D721Med (cell line): ENCODE results near the gene CDK14.

Experiments used
- DNase-seq: peaks from one replicate; pipeline ENCODE4 v3.0.0; 2011; ENCODE audit warnings: low spot score; ENCODE audit not compliant: insufficient read length
- FAIRE-seq: peaks from 2 replicates; lab custom pipeline; 2011; peaks lifted over from hg19 to GRCh38; lab: Jason Lieb, UNC
- TF ChIP-seq, protein P1 (sequence below): IDR thresholded peaks from 2 replicates; pipeline ENCODE4 v1.5.1; 2012; ENCODE audit warnings: mild to moderate bottlenecking, control low read depth; ENCODE audit not compliant: insufficient read depth; ENCODE audit errors: missing control alignments

CDK14 gene

DNA sequence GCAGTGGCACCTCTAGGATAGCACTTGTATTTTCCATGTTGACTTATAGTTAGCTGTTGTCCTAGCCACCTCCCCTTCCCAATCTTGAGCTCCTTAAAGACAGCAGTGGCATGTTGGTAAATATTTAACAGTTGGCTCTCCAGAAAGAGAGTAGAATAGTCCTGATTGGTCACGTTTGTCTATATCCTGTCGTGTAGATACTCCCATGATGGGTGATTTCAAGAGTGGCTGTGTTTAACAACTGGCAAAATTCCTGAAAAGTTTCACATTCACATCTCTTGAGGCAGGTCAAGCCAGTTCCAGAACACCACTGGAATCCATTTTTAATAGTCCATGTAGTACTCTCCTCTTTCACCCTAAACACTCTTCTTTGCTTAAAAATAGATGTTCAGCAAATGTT, 599.9 kb downstream of the CDK14 start:
- TF ChIP-seq, protein P1, sequence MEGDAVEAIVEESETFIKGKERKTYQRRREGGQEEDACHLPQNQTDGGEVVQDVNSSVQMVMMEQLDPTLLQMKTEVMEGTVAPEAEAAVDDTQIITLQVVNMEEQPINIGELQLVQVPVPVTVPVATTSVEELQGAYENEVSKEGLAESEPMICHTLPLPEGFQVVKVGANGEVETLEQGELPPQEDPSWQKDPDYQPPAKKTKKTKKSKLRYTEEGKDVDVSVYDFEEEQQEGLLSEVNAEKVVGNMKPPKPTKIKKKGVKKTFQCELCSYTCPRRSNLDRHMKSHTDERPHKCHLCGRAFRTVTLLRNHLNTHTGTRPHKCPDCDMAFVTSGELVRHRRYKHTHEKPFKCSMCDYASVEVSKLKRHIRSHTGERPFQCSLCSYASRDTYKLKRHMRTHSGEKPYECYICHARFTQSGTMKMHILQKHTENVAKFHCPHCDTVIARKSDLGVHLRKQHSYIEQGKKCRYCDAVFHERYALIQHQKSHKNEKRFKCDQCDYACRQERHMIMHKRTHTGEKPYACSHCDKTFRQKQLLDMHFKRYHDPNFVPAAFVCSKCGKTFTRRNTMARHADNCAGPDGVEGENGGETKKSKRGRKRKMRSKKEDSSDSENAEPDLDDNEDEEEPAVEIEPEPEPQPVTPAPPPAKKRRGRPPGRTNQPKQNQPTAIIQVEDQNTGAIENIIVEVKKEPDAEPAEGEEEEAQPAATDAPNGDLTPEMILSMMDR = no peak
- FAIRE-seq (no peak), DNase-seq (no peak)

DNA sequence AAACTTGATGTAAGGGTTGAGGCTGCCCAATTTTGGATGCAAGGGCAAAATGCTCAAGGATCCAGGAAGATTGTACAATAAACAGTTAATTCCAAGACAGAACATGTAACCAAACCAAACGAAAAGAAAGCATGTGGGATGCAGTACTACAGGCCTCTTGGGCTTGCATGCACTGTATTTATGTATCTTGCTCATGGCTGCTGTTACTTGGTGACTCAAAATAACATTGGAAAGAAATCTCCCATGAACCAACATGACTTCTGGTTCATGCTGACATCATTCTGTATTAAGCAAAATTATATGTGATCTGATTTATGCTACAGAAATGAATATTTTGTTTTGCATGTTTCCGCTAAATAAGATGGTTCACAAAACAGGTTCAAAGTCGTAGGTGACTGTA, 602.2 kb downstream of the CDK14 start:
- FAIRE-seq = peak; percentile 61
- no peak for DNase-seq
- TF ChIP-seq, protein P1 = no peak

DNA sequence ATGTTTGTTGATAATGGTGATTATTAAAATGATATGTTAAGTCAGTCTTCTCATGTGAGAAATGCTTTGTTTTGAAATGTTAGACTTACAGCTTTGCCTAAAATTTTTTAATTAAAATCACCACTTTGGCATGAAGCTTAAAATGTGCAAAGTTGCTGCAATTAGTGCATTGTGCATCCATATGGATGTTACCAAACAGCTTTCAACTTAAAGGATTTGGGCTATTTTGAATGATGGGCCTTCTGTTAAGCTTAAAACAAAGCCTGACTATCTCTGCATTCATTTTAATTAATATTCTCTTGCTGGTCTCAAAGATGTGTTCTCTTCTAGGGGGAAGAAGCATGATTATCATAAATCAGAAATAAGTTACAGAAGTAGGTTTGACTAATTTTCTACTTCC, 603.5 kb downstream of the CDK14 start:
- TF ChIP-seq, protein P1 = no peak
- FAIRE-seq (peak; percentile 90), DNase-seq (no peak)

DNA sequence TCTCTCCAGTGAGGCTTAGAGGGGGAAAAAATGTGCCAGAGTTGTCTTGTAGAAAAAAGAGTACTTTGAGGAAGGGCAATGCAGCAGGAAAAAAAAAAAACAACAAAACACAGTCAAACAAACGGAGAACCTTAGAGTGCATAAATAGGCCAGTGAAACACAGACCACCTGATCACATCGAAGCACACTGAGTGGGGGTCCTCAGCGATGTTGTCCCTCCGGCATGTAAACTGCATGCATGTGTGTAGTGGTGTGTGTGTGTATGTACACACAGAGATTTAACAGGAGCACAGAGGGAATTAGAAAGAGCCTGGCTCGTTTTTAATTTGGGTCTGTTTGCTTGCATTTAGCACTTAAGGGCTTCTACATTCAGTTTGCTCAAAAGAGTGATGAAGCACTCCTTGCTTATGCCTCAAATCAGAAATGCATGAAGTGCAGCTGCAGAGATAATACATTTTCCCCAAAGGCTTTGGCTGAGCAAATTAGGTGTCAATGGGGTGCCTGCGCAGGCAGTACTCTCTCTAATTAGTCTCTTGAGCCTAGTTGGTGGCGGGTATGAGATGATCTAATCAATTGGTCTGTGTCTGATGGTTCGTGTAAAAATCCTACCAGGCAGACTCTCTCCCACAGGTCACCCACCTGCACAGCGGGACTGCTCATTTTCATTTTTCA, 605.5 kb downstream of the CDK14 start:
- TF ChIP-seq, protein P1 = no peak
- FAIRE-seq (peak; percentile 94), DNase-seq (no peak)

DNA sequence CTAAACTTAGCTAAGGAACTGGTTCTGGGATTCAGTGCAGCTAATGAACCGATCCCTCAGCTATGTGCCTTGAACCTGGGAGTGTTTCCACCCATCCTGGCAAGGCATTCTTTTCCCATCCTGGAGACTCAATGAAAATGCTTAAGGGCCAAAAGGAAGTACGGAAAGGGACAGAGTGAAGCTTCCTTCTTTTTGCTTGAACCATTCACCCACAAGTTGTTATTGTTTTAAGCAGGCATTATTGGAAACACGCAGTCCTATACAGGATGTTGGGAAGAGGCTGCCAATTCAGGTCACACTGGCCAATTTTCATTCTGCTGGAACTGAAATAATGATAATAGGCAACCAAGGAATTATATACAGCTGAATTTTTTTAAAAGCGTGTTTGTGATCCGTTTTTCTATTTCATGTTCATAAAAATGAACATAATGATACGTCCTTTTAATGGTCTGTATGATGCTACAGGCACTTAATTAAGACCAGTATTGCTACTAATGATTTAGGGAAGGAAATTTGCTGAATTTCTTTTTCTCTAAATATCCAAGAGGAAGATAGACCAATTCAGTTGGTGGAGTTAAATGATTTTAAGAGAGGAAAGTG, 610.3 kb downstream of the CDK14 start:
- FAIRE-seq (no peak), DNase-seq (no peak)
- TF ChIP-seq, protein P1 = no peak

DNA sequence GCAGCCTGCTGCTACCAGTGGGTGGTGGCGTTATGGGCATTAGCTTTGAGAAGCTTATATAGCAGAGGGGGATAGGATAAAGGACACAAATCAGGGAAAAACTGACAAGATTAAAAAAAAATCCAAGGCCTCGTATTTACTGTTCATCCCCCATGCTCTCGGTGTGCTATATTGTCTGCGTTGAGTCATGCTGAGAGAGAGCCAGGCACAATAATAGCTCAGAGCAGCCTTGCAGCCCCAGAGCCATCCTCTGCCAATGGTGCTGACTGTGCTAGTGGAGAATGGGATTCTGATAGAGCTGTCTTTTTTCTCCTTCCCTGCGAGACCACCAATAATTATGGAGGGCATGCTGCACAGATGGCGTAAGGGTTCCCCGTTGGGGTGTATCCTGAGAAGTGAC, 616.5 kb downstream of the CDK14 start:
- DNase-seq (no peak), FAIRE-seq (no peak)
- TF ChIP-seq, protein P1 = no peak

DNA sequence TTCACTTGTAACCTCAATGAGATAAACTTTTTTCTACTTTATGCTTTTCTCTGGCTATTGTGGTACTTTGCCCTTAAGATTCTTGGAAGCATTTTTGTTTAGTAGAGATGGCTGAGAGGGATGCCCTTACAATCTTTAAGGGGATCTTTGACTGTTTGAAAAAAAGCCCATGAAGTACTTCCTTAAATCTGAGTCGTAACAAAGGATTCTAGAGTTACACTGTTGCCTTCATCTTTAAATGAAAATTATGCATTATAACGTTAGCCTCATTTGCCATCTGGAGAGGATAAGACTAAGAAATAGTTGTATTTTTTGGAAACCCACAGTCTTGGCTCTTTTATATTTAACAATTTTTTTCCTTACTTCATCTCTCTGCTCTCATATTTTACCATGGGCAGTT, 630.3 kb downstream of the CDK14 start:
- TF ChIP-seq, protein P1 = no peak
- FAIRE-seq (no peak), DNase-seq (no peak)
